DMS 273 treated with DMSO at 0.1 percent for 48 hours (cell line): ENCODE measurements around the gene PRSS27.
"Not testable (repeated sequence)": the region's sequence is repeated elsewhere in the genome, so short reads cannot be mapped to it uniquely, and the experiment has no call there.

Source experiments
- DNase-seq: peaks from one replicate; lab custom pipeline; 2025; lab: John Stamatoyannopoulos, UW

PRSS27 gene

GRCh38 chr16:2724088-2724676, 4.2 kb upstream of the PRSS27 start:
- DNase-seq: no peak

GRCh38 chr16:2721634-2722173, 1.7 kb upstream of the PRSS27 start:
- DNase-seq: not testable (repeated sequence)

- DNase-seq: peak; percentile 70
Measured at GRCh38 chr16:2720719-2721633, 952 bp upstream of the PRSS27 start.

GRCh38 chr16:2719328-2720063, 528 bp downstream of the PRSS27 start:
- DNase-seq: no peak

- DNase-seq: no peak
Measured at GRCh38 chr16:2717383-2718263, 2.4 kb downstream of the PRSS27 start.

GRCh38 chr16:2716948-2717347, 3.1 kb downstream of the PRSS27 start:
- DNase-seq: no peak

GRCh38 chr16:2715966-2716885, 3.8 kb downstream of the PRSS27 start:
- DNase-seq: no peak

- no peak for DNase-seq
Measured at GRCh38 chr16:2715519-2715918, 4.5 kb downstream of the PRSS27 start.

GRCh38 chr16:2715064-2715463, 5.0 kb downstream of the PRSS27 start:
- DNase-seq: no peak

- DNase-seq: no peak
Measured at GRCh38 chr16:2713985-2714774, 5.8 kb downstream of the PRSS27 start.

GRCh38 chr16:2713523-2713922, 6.5 kb downstream of the PRSS27 start:
- no peak for DNase-seq

GRCh38 chr16:2712546-2712945, 7.5 kb downstream of the PRSS27 start:
- no peak for DNase-seq

- no peak for DNase-seq
Measured at GRCh38 chr16:2712063-2712441, 8.0 kb downstream of the PRSS27 start.

- DNase-seq: no peak
Measured at GRCh38 chr16:2711370-2712062, 8.5 kb downstream of the PRSS27 start.

GRCh38 chr16:2710711-2711231, 9.3 kb downstream of the PRSS27 start:
- DNase-seq: peak; percentile 28

GRCh38 chr16:2710021-2710710, 9.9 kb downstream of the PRSS27 start:
- DNase-seq: no peak

GRCh38 chr16:2709588-2709984, 10.4 kb downstream of the PRSS27 start:
- no peak for DNase-seq

GRCh38 chr16:2708955-2709587, 11.0 kb downstream of the PRSS27 start:
- DNase-seq: no peak
